ENCODE results near the gene APMAP. TPM values are rescaled to one million over a fixed set of nuclear protein-coding genes. Genes with fewer than 3 reads are reported as not detected.

APMAP gene
- polyA plus RNA-seq, 3 donors, result 99.8 to 108 (median 103) TPM

DNA sequence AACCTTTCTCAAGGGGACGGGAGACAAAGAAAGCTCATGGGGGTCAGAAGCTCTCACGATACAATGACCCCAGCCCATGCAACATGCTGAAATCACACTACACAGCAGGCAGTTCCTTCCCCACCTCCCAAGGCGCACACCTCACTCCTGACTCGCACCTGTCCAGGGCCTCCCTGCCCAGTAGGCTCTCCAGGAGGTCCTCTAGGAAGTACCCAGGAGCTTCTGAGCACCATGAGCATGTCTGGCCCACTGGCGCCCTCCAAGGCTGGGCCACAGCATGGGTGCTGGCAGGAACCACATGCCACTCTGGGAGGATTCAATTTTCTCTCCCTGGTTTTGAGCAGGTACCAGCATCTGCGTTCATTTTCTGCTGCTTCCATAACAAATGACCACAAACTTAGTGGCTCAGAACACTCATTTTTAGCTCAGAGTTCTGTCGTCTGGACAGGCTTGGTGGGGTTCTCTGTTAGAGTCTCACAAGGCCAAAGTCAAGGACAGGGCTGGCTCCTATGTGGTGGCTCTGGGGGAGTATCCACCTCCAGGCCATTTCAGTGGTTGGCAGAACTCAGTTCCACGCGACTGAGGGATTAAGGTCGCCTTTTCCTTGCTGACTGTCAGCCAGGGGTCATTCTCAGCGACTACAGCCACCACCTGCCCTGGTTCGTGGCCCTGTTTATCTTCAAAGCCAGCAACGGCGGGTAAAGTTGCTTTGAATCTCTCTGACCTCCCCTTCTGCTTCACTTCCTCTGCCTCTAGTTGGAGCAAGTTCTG, 32.7 kb upstream of the APMAP start:
- no peak for DNase-seq (ENCODE audit: low read depth in 3 of 3, low spot score in 2 of 3)

DNA sequence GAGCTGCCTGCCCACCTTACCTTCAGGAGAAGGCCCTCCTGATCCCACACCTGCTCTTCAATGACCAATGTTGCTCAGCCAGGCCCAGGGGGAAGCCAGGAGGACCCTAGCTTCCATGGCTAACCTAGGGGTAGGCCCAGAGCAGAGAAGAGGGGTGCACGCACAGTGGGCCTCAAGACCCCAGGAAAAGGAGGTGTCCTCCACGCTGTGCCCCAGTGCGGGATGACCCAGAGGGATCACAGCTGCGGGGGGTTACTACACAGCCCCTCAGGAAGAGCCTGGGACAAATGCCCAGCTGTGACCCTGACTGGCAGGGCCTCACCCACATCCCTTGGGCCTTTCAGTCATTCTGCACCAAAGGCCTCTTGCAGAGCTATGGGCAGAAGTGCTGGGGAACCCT, 31.6 kb upstream of the APMAP start:
- DNase-seq (ENCODE audit: low read depth in 3 of 3, low spot score in 2 of 3), result no peak

DNA sequence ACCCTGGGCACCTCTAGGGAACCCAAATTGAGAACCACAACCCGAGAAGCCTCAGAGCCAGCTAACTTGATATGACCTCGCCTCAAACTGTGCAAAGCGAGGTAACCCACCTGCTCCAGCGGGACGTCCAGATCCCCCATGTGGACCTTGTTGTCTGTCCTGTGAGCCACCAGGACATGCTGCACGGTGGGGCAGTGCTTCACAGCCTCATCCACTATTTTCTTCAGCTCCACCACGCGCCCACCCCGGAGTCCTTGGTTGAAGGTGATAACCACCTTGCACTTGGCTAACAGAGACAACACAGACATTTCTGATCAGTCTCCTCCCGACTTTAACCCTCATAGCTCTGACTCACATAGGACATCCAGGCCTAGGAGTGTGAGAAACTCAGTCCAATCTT, 30.8 kb upstream of the APMAP start:
- DNase-seq (ENCODE audit: low read depth in 3 of 3, low spot score in 2 of 3), result no peak

DNA sequence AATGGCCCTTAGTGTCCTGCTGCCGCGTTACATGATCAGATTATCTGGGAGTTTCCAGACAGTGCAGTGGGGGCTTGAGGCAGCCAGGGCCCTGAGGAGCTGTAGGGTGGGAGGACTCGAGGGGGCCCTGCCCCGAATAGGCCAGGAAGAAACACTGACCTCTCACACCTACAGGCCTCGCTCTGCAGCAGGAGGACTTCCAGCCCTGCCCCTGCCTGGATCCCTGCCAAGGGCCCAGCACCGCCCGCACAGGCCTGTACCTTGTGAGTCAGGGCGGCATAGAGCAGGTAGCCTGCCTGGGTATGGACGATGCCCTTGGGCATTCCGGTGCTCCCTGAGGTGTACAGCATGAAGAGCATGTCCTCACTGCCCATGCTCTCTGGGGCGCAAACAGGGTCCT, 30.1 kb upstream of the APMAP start:
- no peak for DNase-seq (ENCODE audit: low read depth in 3 of 3, low spot score in 2 of 3)

DNA sequence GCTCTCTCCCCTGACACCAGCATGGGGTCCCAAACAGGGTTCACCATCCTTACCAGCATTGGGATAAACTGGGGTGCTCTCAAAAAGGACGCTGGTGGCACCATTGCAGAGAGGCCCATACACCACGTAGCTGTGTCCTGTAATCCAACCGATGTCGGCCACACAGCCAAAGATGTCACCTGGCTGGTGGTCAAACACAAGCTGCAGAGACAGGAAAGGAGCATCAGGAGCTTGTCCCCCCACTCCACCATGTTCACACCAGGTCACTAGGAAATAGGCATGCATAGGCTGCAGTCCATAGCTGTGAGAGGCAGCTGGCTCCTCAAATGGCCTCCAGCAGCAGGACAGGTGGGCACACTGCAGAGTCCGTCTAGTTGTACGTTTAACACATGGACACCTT, 28.8 kb upstream of the APMAP start:
- no peak for DNase-seq (ENCODE audit: low read depth in 3 of 3, low spot score in 2 of 3)

DNA sequence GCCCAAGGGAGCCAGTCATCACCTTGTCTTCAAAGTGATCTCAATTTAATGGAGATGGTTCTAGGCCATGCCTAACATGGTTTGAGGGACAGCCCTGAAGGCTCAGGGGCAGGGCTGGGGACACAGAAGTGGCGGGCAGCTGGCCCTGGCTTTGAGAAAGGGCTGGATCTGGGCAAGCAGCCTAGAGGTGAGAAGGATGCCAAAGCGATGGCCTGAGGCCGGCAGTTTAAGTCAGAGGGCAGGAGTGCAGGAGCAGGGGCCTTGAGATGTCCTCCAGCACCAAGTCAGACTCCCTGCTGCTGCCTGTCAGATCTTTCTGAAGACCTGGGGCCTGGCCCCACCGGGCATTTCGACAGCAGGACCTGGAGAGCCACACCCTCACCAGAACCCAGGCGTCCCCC, 28.4 kb upstream of the APMAP start:
- no peak for DNase-seq (ENCODE audit: low read depth in 3 of 3, low spot score in 2 of 3)

DNA sequence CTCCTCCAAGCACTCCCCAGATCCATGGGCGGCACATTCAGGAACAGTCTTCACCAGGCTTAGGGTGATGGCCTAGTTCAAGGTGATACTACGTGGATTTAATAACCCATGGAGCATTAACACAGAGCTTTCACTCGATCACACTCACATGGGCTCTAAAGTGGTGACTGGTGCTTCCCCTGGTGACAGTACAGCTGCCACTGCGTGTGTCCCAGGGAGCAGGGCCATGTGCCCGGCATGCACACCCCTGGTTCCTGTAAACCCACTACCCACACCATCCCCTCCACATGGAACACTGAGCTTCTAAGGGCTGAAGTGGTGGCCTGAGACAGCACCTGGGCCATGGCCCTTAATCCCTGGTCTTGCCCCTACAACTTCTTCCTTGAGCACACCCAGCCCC, 27.8 kb upstream of the APMAP start:
- no peak for DNase-seq (ENCODE audit: low read depth in 3 of 3, low spot score in 2 of 3)

DNA sequence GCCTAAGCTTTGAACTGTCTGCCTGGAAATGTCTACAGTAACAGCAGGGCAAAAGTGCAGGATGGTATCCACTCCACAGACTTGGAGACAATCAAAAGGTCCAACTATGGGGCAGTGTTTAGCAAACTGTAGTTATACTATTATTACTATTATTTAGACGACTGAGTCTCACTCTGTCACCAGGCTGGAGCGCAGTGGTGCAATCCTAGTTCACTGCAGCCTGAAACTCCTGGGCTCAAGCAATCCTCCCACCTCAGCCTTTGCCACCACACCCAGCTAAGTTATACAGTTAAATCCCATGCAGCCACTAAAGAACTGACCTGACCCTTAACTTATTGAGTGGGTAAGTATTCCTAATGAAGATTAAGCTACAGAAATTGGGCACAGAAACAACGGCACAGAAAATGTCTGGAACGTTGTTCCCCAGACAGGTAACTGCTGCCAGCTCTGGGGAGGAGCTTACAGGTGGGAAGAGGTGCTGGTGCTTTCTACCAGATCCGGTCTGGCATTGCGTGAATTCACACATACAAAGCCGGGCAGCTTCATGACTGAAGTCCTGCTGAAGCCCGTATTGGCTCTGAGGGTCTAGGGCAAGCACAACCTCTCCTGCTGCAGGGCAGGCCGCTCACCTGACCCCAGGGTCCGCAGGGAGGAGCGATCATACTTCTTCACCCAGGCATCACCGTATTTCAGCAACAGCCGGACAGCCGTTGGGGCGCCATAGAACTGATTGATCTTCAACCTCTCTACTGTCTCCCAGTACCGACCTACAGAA, 27.0 kb upstream of the APMAP start:
- DNase-seq (ENCODE audit: low read depth in 3 of 3, low spot score in 2 of 3), result no peak

DNA sequence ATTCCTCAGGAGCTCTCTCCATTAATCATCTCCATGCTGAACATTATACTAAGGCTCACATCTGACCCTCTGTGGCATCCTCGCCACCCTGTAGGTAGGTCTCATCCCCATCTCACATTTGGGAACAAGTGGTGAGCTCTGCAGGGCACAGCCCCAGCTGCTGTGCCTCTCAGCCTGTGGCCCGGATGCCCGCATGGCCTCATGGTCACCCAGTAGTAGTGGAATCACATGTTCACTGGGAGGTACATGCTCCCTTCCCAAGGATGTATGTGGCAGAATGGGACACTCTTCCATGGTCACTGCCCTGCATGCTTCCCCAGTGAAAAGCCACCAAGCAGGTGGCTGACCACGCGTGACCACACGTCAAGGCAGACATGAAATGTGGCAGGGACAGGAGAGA, 26.3 kb upstream of the APMAP start:
- no peak for DNase-seq (ENCODE audit: low read depth in 3 of 3, low spot score in 2 of 3)

DNA sequence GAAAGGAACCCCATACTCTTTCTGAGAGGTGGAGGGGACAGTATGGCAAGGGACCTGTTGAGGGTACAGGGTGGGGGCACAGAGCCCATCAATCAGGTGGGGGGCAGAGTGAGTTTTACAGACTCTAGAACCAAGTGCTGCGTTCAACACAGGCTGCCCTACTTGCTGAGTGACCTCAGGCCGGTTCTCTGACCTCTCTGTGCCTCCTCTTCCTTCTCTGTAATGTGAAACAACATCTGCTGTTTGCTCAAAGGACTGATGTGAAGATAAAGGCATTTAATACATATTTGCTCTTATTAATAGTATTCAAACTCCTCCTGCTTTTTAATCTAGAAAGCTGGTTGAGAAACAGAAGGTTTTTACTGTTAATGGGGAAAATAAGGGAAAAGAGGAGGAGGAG, 25.9 kb upstream of the APMAP start:
- no peak for DNase-seq (ENCODE audit: low read depth in 3 of 3, low spot score in 2 of 3)

DNA sequence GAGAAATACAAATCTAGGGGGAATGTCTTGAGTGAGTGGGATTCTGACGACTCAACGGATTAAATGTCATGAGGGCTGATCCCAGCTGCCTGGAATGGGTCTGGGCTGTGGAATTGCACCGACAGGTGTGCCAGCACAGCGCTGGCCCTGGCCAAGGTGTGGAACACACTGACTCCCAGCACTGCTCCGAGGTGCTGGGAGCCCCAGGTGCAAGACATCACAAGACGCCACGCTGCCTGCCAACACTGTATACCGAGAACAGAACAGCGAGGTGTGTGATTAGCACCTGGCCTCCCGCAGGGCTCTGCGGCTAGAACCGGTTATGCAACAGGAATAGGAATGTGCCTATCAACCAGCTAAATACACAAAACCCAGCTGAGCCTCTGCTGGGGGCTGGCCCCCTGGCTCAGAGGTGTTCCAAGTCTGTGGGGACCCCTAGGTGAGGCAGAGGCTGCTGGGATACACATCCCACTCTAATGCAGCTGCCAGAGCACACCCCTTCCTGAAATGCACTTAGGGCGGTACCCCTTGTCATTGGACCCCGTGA, 24.8 kb upstream of the APMAP start:
- no peak for DNase-seq (ENCODE audit: low read depth in 3 of 3, low spot score in 2 of 3)

DNA sequence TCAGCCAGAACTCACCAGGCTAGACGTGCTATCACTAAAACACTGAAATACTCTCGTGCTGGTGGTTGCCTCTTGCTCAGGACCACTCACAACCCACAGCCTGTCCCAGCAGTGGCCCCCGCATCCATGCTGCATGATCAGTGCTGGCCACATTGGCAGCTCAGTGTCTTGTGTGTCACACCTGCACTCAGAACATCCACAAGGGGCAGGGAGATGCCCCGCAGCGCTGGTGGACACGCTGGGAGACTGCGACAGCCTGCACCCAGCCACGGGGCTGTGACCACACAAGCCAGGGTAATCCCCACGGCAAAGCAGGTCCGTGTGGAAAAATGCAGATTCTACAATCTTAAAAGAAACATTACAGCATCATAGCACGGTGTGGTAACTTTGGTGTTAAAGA, 23.9 kb upstream of the APMAP start:
- DNase-seq (ENCODE audit: low read depth in 3 of 3, low spot score in 2 of 3), result no peak

DNA sequence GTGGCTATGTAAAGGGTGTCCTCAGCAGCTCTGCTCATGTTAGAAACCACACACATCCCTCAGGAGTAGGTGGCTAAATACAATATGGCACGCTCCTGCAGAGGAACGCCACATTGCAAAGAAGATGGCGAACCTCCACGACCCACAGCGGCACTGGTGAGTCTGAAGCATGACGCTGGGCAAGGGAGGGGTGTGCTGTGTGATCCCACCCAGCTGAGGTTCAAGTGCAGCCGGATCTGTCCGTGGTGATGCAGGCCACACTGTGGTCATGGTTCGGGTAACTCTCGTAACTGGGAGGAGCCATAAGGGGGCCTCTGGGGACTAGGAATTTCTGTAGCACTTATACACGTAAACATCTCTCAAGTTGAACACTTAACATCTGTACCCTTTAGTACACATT, 23.4 kb upstream of the APMAP start:
- no peak for DNase-seq (ENCODE audit: low read depth in 3 of 3, low spot score in 2 of 3)

DNA sequence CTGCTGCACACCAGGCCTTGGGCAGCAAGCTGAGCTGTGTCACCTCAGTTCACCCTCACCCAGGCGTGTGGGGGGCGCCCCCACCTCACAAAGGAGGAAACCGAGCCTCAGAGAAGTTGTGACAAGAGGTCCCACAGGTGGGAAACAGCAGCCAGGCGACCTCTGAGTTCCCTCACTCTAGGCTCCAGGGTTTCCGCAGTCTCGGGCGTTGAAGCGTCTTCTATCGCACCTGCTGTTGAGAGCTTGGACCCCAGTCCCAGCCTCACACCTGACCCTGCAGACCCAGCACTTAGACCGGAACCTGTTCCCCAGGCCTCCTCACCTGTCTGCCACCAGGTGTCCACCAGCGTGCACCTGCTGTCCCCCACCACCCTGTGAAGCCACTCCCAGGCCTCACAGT, 22.3 kb upstream of the APMAP start:
- DNase-seq (ENCODE audit: low read depth in 3 of 3, low spot score in 2 of 3), result no peak

DNA sequence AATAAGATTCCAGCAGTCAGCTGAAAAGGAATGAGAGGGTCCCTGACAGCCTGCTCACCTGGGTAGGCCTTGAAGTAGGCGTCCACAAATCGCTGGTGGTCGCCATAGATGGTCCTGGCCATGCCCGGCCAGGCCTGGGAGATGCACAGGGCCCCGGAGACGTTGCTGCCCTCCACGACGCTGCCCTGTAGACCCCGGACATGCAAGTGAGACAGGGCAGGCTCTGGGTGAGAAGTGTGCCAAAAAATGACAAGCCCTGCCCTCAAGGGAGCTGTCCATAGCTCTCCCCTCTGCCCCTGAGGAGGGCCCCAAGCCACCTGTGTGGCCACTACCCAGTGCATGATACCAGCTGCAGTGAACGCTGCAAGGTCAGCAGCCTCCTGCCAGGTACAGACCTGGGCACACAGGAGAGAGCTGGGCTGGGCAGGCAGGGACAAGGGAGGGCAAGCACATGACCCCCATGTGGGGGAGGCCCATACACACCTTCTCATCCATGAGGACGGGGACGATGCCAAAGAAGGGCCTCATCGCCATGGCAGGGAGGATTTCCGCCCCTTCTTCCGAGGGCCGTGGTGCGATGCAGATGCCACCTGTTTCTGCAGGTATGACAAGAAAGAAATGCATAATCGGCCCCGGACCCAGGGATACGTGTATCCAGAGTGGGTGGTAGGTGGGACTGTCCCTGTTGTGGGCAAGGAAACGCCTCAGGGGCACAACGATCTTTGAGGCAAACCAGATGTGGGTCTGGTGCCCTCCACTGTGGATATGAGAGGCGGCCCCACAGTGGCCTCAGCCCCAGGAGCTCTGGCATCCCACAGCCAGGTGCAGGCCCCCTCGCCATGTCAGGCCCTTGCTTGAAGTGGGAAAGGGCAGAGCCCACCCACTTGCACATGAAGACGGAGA, 21.2 kb upstream of the APMAP start:
- DNase-seq (ENCODE audit: low read depth in 3 of 3, low spot score in 2 of 3), result no peak

DNA sequence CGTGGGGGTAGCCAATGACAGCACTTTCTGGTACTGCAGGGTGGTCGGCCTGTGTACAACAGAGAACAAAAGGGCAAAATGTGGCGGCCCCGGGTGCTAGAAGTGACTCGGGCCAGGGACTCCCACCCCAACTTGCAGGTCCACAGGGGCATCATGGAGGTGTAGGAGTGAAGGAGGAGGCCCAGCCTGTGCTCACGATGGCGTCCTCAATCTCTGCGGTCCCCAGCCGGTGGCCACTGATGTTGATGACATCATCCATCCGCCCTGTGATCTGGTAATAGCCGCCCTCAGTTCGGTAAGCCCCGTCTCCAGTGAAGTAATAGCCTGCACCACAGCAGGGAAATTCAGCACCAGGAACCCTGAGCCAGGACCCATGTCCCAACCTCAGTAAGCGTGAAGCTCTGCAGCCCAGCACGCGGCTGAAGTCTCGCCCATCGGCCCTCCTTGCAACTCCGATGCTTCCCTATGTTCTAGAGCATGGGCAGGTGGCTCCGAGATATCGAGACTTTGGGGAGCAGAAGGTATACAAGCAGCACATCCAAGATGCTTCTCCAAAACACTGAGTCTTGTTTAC, 20.2 kb upstream of the APMAP start:
- DNase-seq (ENCODE audit: low read depth in 3 of 3, low spot score in 2 of 3), result no peak

DNA sequence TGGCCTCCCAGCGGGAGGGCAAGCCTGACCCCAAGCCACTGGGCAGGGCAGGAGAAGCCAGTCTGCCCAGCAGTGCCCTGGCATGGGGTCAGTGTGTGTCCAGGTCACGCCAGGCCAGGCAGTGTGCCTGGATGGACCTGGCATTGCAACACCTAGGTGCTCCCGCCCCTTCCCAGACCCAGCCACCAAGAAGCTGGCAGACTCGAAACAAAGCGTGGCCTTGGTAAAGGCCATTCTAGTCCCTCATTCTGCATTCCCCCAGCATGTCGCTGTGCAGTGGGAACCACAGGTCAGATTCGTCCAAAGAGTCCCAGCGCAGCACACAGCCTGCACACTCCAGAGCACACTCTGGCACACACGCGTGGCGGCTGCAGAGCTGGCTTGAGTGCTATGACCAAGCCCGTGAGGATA, 19.3 kb upstream of the APMAP start:
- DNase-seq (ENCODE audit: low read depth in 3 of 3, low spot score in 2 of 3), result no peak

DNA sequence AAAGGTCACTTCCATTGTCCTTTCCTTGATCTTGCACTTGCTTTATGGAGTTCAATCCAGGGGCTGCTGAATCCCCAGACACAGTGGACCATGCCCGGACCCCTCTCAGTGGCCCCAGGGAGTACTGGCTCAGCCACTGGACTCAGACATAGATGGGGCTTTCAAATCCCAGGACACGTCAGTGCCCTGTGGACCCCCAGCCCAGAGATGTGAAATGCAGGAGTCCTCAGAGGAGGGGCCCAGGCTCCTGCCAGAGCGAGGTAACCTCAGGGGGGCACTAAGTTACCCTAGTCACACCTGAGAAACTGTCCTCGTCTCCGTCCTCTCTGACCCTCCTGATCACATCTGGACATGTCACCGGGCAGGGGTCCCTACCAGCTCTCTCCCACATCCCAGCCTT, 18.7 kb upstream of the APMAP start:
- DNase-seq (ENCODE audit: low read depth in 3 of 3, low spot score in 2 of 3), result no peak

DNA sequence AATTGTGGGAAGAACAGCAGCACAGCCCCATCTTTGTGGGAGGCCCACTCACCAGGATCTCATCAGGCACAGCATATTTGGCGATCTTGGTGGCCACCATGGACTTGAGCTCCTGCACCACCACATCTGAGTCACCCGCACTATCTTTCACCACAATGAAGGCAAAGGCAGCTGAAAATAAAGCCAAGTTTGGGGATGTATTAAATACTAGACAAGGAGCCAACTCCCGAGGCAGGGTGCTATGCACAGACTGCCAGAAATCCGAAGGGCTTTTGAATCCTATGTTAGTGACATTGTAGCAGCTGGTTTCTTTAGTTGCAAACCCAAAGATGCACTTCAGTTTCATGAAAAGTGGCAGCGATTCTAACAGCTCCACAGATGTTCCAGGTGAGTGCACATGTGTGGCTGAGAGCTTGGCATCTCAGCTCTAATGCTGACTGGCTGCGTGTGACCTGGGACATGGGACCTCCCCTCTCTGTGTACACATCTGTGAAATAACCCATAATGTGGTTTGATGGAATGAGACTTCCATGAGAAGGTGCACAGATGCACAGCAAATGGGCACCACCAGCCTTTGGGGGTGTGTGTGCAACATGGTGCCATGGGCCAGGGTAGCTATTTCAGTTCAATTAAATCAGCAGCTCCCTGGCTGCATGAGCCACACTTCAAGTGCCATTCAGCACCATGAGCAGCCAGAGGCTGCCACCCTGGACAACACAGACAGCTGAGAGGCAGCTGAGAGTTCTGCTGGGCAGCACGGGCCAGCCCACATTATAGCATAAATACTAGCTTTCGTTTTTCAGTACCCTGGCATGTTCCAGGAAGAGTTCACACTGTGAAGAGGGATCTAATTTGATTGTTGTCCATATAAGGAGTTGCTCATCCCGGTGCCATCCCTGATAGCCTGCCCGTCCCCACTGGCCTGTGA, 16.9 kb upstream of the APMAP start:
- DNase-seq (ENCODE audit: low read depth in 3 of 3, low spot score in 2 of 3), result no peak
